Pancreas (tissue), 10 donors: ENCODE results near the gene NLRP13. TPM values are rescaled to one million over a fixed set of nuclear protein-coding genes. Genes with fewer than 3 reads are reported as not detected.
"Not testable (repeated sequence)": the region's sequence is repeated elsewhere in the genome, so short reads cannot be mapped to it uniquely, and the experiment has no call there.

ENCODE experiments used
- ATAC-seq, 4 donors: fragments of 200-7000 bp; cut with Tn5 transposase; one replicate each; pipeline versions ENCODE4 v1.8.0 to v1.9.1; 2020; ENCODE audit warnings: mild to moderate bottlenecking in 4 of 4, moderate library complexity in 4 of 4
- DNase-seq, 6 donors: peaks; one replicate each; pipeline ENCODE4 v3.0.0-alpha.2; 2020
- FAIRE-seq: peaks from 2 replicates; lab custom pipeline; 2012; peaks lifted over from hg19 to GRCh38; lab: Jason Lieb, UNC
- H3K27ac ChIP-seq, 4 donors: fragments of 200-600 bp; sonication (generic); 1 replicate in 3 of 4; 2 replicates in 1 of 4; pipeline versions ENCODE4 v1.5.0 to v1.8.0; 2020
- H3K27me3 ChIP-seq, 4 donors: fragments of 200-600 bp; one replicate each; pipeline ENCODE4 v1.8.0; 2021
- H3K36me3 ChIP-seq, 3 donors: fragments of 200-600 bp; sonication (generic) in 1 of 3; one replicate each; pipeline versions ENCODE4 v1.5.0 to v1.8.0; 2020 to 2021
- H3K4me1 ChIP-seq, 3 donors: fragments of 200-600 bp; one replicate each; pipeline ENCODE4 v1.8.0; 2021
- H3K4me3 ChIP-seq, 4 donors: fragments of 200-600 bp; sonication (generic) in 2 of 4; one replicate each; pipeline versions ENCODE4 v1.5.0 to v1.8.0; 2020 to 2021
- H3K9me3 ChIP-seq, 4 donors: fragments of 200-600 bp; one replicate each; pipeline ENCODE4 v1.8.0; 2021
- CTCF ChIP-seq, 4 donors: fragments of 200-600 bp; sonication (generic) in 3 of 4; IDR thresholded peaks; one replicate each; pipeline versions ENCODE4 v1.5.0 to v1.8.0; 2021; ENCODE audit warnings: antibody characterized with exemption in 4 of 4
- WGBS, 2 donors: extraction: QIAGEN DNeasy Blood & Tissue Kit; methylation state at CpG; one replicate each; pipeline ENCODE4 v1.1.7; 2013; 5-methylcytosine and 5-hydroxymethylcytosine counted together
- intact Hi-C, 3 donors: fragments of 100-400 bp; cut with DNase I; formaldehyde crosslinking; loops; one replicate each; pipeline versions ENCODE4 v1.11.1 to v1.14.2; 2022
- polyA plus RNA-seq, 2 donors: library from polyadenylated mRNA; stranded (reverse); fragments of 200-250 nt; gene quantifications; one replicate each; pipeline ENCODE4 v1.2.3, GENCODE V29; 2013
- total RNA-seq, 6 donors: library from RNA; stranded (reverse); fragmentation: NEBNext Ultra II Directional in 4 of 6; extraction: Animal tissue kit (Norgen Biotek cat#: 25700) in 4 of 6; gene quantifications; one replicate each; pipeline versions ENCODE4 v1.2.1 to v1.2.4, GENCODE V29; 2021 to 2023
- donor health status: healthy with polysubstance abuse.
- donor health status: DM: no; HTN: no; CAD: no; lungs with moderate emphysema.
- donor health status: DM: no; HTN: no; CAD: no.
- donor health status: control.
- donor health status: control.
- donor health status: Bipolar disorder and iron deficiency.
- donor health status: DM: yes; HTN: yes; CAD: no.
- donor health status: DM: no; HTN: no; CAD: no.
- donor health status: DM: no; HTN: no; CAD: no.
- donor health status: DM: yes; HTN: yes; CAD: no.

Gene NLRP13
- total and polyA plus RNA-seq, 8 donors = 0.02 TPM; not detected in 7

- no peaks in the 10 kb centered on the region for H3K36me3 ChIP-seq
- FAIRE-seq (no peak), ATAC-seq (no peak), DNase-seq (no peak)
- intact Hi-C loops = no loop called here
- H3K27me3 ChIP-seq = no peaks in the 10 kb centered on the region
- TF ChIP-seq CTCF (IDR thresholded peaks at IDR 0.05) = no peak
- H3K4me1 ChIP-seq = no peaks in the 10 kb centered on the region
- no peak overlapping the region for H3K4me3 ChIP-seq
- H3K9me3 ChIP-seq = no peaks in the 10 kb centered on the region
- no peak overlapping the region for H3K27ac ChIP-seq
- WGBS, 2 donors = 75 to 85% methylated on average over 11 of the region's 11 CpGs
These were observed 8.2 kb upstream of the NLRP13 start for GRCh38 chr19:55940306-55940705.

- no peak for DNase-seq
- ATAC-seq = no peak
- Histone ChIP-seq H3K27ac (no peak overlapping the region), H3K4me1 (no peaks in the 10 kb centered on the region), H3K4me3 (no peak overlapping the region), H3K27me3 (no peaks in the 10 kb centered on the region), H3K36me3 (no peaks in the 10 kb centered on the region), H3K9me3 (no peaks in the 10 kb centered on the region)
- TF ChIP-seq CTCF (IDR thresholded peaks at IDR 0.05) = no peak
- 41 to 58% methylated on average over 7 of the region's 7 CpGs for WGBS, 2 donors
- intact Hi-C loops = no loop called here
- no peak for FAIRE-seq
These were observed 7.1 kb upstream of the NLRP13 start for GRCh38 chr19:55939206-55939605.

- intact Hi-C loops = no loop called here
- H3K4me1 ChIP-seq = no peaks in the 10 kb centered on the region
- DNase-seq (no peak), ATAC-seq (no peak), FAIRE-seq (no peak)
- no peaks in the 10 kb centered on the region for H3K36me3 ChIP-seq
- no peak for TF ChIP-seq CTCF (IDR thresholded peaks at IDR 0.05)
- no peaks in the 10 kb centered on the region for H3K9me3 ChIP-seq
- WGBS, 2 donors = 57 to 61% methylated on average over 9 of the region's 9 CpGs
- no peaks in the 10 kb centered on the region for H3K27me3 ChIP-seq
- no peak overlapping the region for H3K27ac ChIP-seq
- H3K4me3 ChIP-seq = no peak overlapping the region
These were observed 3.1 kb upstream of the NLRP13 start for GRCh38 chr19:55935206-55935605.

GRCh38 chr19:55930996-55931515, 1.1 kb downstream of the NLRP13 start:
- Histone ChIP-seq H3K27me3 (no peaks in the 10 kb centered on the region), H3K4me3 (no peak overlapping the region), H3K36me3 (no peaks in the 10 kb centered on the region), H3K4me1 (no peaks in the 10 kb centered on the region), H3K27ac (no peak overlapping the region), H3K9me3 (no peaks in the 10 kb centered on the region)
- 51 to 66% methylated on average over 14 of the region's 14 CpGs for WGBS, 2 donors
- TF ChIP-seq CTCF (IDR thresholded peaks at IDR 0.05) = no peak
- intact Hi-C loops = no loop called here
- FAIRE-seq (no peak), ATAC-seq (no peak), DNase-seq (no peak)

GRCh38 chr19:55929258-55929657, 2.9 kb downstream of the NLRP13 start:
- H3K4me3 ChIP-seq, FAIRE-seq, H3K9me3 ChIP-seq, ATAC-seq, H3K27ac ChIP-seq, H3K4me1 ChIP-seq, H3K27me3 ChIP-seq, DNase-seq, H3K36me3 ChIP-seq, intact Hi-C loops: not testable (repeated sequence)
- WGBS, 2 donors = 74 to 80% methylated on average over 5 of the region's 5 CpGs
